Measurements from ENCODE around the gene CEP192. TPM values are rescaled to one million over a fixed set of nuclear protein-coding genes. Genes with fewer than 3 reads are reported as not detected.

CEP192 gene
- total and polyA plus RNA-seq, 2 of the 4 experiments (the other 2 are of a cell fraction): 17.2 to 29.0 TPM

DNA sequence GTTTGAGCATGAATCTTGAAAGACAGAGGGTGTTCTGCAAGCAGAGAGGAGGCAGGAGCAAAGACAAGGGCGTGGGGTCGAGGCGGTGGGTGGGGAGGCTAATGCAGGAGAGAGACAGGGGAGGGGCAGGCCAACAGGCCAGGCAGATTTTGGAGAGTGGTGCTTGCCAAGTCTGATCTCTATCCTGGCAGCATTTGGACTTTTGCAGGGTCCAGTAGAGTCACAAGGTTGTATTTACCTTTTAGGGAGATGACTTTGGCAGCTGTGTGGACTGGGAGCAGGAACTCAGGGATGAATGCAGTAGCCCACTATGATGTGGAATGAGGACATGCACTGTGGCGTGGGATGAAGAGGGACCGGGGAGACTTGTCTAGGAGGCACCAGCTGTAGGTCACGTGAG is 15.7 kb upstream of the CEP192 start:
- H2BK5ac ChIP-seq (ENCODE audit: low read depth, low read length, poor library complexity, severe bottlenecking): no peak overlapping the region
- no peak for TF ChIP-seq RCOR1 (IDR thresholded peaks at IDR 0.05; ENCODE audit: insufficient replicate concordance, low read length)
- no peak for TF ChIP-seq SMC3 (IDR thresholded peaks at IDR 0.05; ENCODE audit: low read depth, low read length)
- TF ChIP-seq MXI1 (IDR thresholded peaks at IDR 0.05; ENCODE audit: borderline replicate concordance, low read depth, low read length): no peak
- TF ChIP-seq, protein P1, sequence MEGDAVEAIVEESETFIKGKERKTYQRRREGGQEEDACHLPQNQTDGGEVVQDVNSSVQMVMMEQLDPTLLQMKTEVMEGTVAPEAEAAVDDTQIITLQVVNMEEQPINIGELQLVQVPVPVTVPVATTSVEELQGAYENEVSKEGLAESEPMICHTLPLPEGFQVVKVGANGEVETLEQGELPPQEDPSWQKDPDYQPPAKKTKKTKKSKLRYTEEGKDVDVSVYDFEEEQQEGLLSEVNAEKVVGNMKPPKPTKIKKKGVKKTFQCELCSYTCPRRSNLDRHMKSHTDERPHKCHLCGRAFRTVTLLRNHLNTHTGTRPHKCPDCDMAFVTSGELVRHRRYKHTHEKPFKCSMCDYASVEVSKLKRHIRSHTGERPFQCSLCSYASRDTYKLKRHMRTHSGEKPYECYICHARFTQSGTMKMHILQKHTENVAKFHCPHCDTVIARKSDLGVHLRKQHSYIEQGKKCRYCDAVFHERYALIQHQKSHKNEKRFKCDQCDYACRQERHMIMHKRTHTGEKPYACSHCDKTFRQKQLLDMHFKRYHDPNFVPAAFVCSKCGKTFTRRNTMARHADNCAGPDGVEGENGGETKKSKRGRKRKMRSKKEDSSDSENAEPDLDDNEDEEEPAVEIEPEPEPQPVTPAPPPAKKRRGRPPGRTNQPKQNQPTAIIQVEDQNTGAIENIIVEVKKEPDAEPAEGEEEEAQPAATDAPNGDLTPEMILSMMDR (conservative IDR thresholded peaks at IDR 0.05; ENCODE audit: low read depth, low read length): no peak
- TF ChIP-seq NFE2L2 (IDR thresholded peaks at IDR 0.05; ENCODE audit: low read depth, low read length): no peak
- TF ChIP-seq CHD1 (IDR thresholded peaks at IDR 0.05; ENCODE audit: low read depth, low read length): no peak
- TF ChIP-seq POLR2A (IDR thresholded peaks at IDR 0.05; ENCODE audit: low read depth, low read length): no peak
- TF ChIP-seq, protein P2, sequence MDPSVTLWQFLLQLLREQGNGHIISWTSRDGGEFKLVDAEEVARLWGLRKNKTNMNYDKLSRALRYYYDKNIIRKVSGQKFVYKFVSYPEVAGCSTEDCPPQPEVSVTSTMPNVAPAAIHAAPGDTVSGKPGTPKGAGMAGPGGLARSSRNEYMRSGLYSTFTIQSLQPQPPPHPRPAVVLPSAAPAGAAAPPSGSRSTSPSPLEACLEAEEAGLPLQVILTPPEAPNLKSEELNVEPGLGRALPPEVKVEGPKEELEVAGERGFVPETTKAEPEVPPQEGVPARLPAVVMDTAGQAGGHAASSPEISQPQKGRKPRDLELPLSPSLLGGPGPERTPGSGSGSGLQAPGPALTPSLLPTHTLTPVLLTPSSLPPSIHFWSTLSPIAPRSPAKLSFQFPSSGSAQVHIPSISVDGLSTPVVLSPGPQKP (IDR thresholded peaks at IDR 0.05; ENCODE audit: borderline replicate concordance, low read depth, low read length): no peak
- TF ChIP-seq MAZ (IDR thresholded peaks at IDR 0.05; ENCODE audit: borderline replicate concordance, low read depth, low read length): no peak
- TF ChIP-seq RAD21 (IDR thresholded peaks at IDR 0.05; ENCODE audit: low read length): no peak
- TF ChIP-seq FOS (IDR thresholded peaks at IDR 0.05; ENCODE audit: low read depth, low read length): no peak
- TF ChIP-seq, protein P3, sequence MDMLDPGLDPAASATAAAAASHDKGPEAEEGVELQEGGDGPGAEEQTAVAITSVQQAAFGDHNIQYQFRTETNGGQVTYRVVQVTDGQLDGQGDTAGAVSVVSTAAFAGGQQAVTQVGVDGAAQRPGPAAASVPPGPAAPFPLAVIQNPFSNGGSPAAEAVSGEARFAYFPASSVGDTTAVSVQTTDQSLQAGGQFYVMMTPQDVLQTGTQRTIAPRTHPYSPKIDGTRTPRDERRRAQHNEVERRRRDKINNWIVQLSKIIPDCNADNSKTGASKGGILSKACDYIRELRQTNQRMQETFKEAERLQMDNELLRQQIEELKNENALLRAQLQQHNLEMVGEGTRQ (IDR thresholded peaks at IDR 0.05; ENCODE audit: low read depth, low read length): no peak
- TF ChIP-seq MAFK (IDR thresholded peaks at IDR 0.05; ENCODE audit: low read depth, low read length): no peak
- no peak for TF ChIP-seq RFX5 (IDR thresholded peaks at IDR 0.05; ENCODE audit: low read depth, low read length)
- H3K9me1 ChIP-seq (ENCODE audit: insufficient read depth, low read length): peaks cover 8% of the 10 kb centered on the region; the same call in 1 of the 2 replicates
- in situ Hi-C loops (cut with MboI; ENCODE audit: low sequenced_read_pairs): loop anchor here (25.0 kb wide), 1 partner anchor 762 kb away; the partner anchor contains the start of genes FAM210A and RNMT
- no peak overlapping the region for H2AK9ac ChIP-seq (replicated peaks; ENCODE audit: low read depth, low read length, poor library complexity)
- H4K5ac ChIP-seq (ENCODE audit: low read depth, low read length): no peak overlapping the region
- BruUV-seq (replicated peaks): no TSS peak
- ChIA-PET CTCF (no interaction called here), POLR2A (ENCODE audit: unreplicated experiment) (no interaction called here)
- no peak overlapping the region for H3K4ac ChIP-seq (ENCODE audit: low read depth, low read length)
- H2BK15ac ChIP-seq (ENCODE audit: low read depth, low read length): no peak overlapping the region
- ATAC-seq (ENCODE audit: low read depth) (no peak), DNase-seq (no peak)
- H3K36me3 ChIP-seq (ENCODE audit: control insufficient read depth, insufficient read depth, low read length): peaks cover 35% of the 10 kb centered on the region
- no peak overlapping the region for H3K18ac ChIP-seq (ENCODE audit: low read depth, low read length)
- no peak overlapping the region for H3K56ac ChIP-seq (ENCODE audit: extremely low read depth, insufficient read depth, low read length)
- H4K20me1 ChIP-seq (ENCODE audit: insufficient read depth, low read length): no peaks in the 10 kb centered on the region
- no peak overlapping the region for H2AFZ ChIP-seq (replicated peaks; ENCODE audit: low read length, poor library complexity)
- no peak overlapping the region for H4K8ac ChIP-seq (ENCODE audit: low read depth in 2 of 2, low read length in 2 of 2)
- H3K27me3 ChIP-seq (ENCODE audit: control insufficient read depth, insufficient read depth, low read length): no peaks in the 10 kb centered on the region
- no peak overlapping the region for H2BK20ac ChIP-seq (ENCODE audit: low read depth, low read length)
- intact Hi-C loops (cut with micrococcal nuclease): no loop called here
- WGBS, 2 experiments (ENCODE audit: extremely low coverage in 2 of 2, insufficient read length in 1 of 2): 94% methylated on average over 3 of the region's 6 CpGs; no CpG with 5 or more reads in 1 of the 2 experiments
- H3K9me3 ChIP-seq (ENCODE audit: control insufficient read depth, insufficient read depth, low read length): no peaks in the 10 kb centered on the region
- no peak overlapping the region for H3K27ac ChIP-seq (ENCODE audit: insufficient read depth, low read length)
- H3K4me1 ChIP-seq (ENCODE audit: control insufficient read depth, insufficient read depth, low read length): no peaks in the 10 kb centered on the region
- H3K79me1 ChIP-seq (ENCODE audit: low read depth in 1 of 2, low read length in 2 of 2): peaks cover 12 to 26% of the 10 kb centered on the region in 2 experiments
- H2AK5ac ChIP-seq (ENCODE audit: low read depth, low read length): no peak overlapping the region
- no peak overlapping the region for H4K91ac ChIP-seq (ENCODE audit: insufficient read depth, low read depth, low read length)
- H3K4me3 ChIP-seq (ENCODE audit: insufficient read depth, low read depth, low read length): no peak overlapping the region
- H3K4me2 ChIP-seq (ENCODE audit: low read depth, low read length): no peak overlapping the region
- no peak overlapping the region for H3K23ac ChIP-seq (ENCODE audit: low read depth, low read length)
- H3K14ac ChIP-seq (replicated peaks; ENCODE audit: low read depth, low read length): no peak overlapping the region
- H3K9ac ChIP-seq (ENCODE audit: low read depth, low read length): no peak overlapping the region
- H2BK120ac ChIP-seq (ENCODE audit: low read depth, low read length): no peak overlapping the region
- dilution Hi-C loops (cut with HindIII; ENCODE audit: low sequenced_read_pairs, unreplicated experiment): no loop called here

Data from IMR-90 (cell line).